HG02943 (cell line): ENCODE results near the gene HADHB.
"Not testable (repeated sequence)": the region's sequence is repeated elsewhere in the genome, so short reads cannot be mapped to it uniquely, and the experiment has no call there.

Experiments used
- ATAC-seq: cut with Tn5 transposase; IDR thresholded peaks from one replicate; pipeline ENCODE4 v1.9.1; 2021; ENCODE audit warnings: mild to moderate bottlenecking, low read depth, moderate library complexity; ENCODE audit not compliant: unreplicated experiment

HADHB gene

GRCh38 chr2:26243470-26244308 is 1.1 kb upstream of the HADHB start:
- ATAC-seq, result peak; percentile 3

GRCh38 chr2:26245231-26245732 is 543 bp downstream of the HADHB start:
- ATAC-seq, result no peak

GRCh38 chr2:26245810-26246209 is 1.1 kb downstream of the HADHB start:
- peak; percentile 55 for ATAC-seq

GRCh38 chr2:26246818-26247217 is 2.1 kb downstream of the HADHB start:
- ATAC-seq, result no peak

GRCh38 chr2:26249625-26250024 is 4.9 kb downstream of the HADHB start:
- ATAC-seq, result no peak

- no peak for ATAC-seq
These were observed 7.2 kb downstream of the HADHB start for GRCh38 chr2:26251893-26252292.

- no peak for ATAC-seq
These were observed 11.1 kb downstream of the HADHB start for GRCh38 chr2:26255759-26256384.

- ATAC-seq, result not testable (repeated sequence)
These were observed 14.1 kb downstream of the HADHB start for GRCh38 chr2:26258836-26259235.

GRCh38 chr2:26268213-26268612 is 23.5 kb downstream of the HADHB start:
- no peak for ATAC-seq

- ATAC-seq, result not testable (repeated sequence)
These were observed 24.1 kb downstream of the HADHB start for GRCh38 chr2:26268670-26269385.

GRCh38 chr2:26269571-26270158 is 24.9 kb downstream of the HADHB start:
- no peak for ATAC-seq

GRCh38 chr2:26270373-26270772 is 25.6 kb downstream of the HADHB start:
- ATAC-seq, result no peak

- ATAC-seq, result no peak
These were observed 28.8 kb downstream of the HADHB start for GRCh38 chr2:26273501-26273900.

GRCh38 chr2:26274058-26274613 is 29.4 kb downstream of the HADHB start:
- no peak for ATAC-seq

GRCh38 chr2:26276484-26277227 is 31.9 kb downstream of the HADHB start:
- ATAC-seq, result no peak

GRCh38 chr2:26279886-26280285 is 35.1 kb downstream of the HADHB start:
- no peak for ATAC-seq

GRCh38 chr2:26281226-26281625 is 36.5 kb downstream of the HADHB start:
- ATAC-seq, result no peak

GRCh38 chr2:26283606-26284005 is 38.9 kb downstream of the HADHB start:
- ATAC-seq, result no peak

- ATAC-seq, result no peak
These were observed 39.4 kb downstream of the HADHB start for GRCh38 chr2:26284132-26284531.

GRCh38 chr2:26285931-26286330 is 41.2 kb downstream of the HADHB start:
- ATAC-seq, result no peak
